Tracheal epithelial cell (primary cell): ENCODE data around the gene SMTNL1. TPM values are rescaled to one million over a fixed set of nuclear protein-coding genes. Genes with fewer than 3 reads are reported as not detected.

ENCODE experiments used
- total RNA-seq: library from RNA; depleted of rRNA; stranded (reverse); fragments of >200 nt; gene quantifications from 2 replicates; pipeline ENCODE4 v1.2.1, GENCODE V29; 2014

The SMTNL1 gene, protein sequence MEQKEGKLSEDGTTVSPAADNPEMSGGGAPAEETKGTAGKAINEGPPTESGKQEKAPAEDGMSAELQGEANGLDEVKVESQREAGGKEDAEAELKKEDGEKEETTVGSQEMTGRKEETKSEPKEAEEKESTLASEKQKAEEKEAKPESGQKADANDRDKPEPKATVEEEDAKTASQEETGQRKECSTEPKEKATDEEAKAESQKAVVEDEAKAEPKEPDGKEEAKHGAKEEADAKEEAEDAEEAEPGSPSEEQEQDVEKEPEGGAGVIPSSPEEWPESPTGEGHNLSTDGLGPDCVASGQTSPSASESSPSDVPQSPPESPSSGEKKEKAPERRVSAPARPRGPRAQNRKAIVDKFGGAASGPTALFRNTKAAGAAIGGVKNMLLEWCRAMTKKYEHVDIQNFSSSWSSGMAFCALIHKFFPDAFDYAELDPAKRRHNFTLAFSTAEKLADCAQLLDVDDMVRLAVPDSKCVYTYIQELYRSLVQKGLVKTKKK
- total RNA-seq = not detected in 2 replicates

DNA sequence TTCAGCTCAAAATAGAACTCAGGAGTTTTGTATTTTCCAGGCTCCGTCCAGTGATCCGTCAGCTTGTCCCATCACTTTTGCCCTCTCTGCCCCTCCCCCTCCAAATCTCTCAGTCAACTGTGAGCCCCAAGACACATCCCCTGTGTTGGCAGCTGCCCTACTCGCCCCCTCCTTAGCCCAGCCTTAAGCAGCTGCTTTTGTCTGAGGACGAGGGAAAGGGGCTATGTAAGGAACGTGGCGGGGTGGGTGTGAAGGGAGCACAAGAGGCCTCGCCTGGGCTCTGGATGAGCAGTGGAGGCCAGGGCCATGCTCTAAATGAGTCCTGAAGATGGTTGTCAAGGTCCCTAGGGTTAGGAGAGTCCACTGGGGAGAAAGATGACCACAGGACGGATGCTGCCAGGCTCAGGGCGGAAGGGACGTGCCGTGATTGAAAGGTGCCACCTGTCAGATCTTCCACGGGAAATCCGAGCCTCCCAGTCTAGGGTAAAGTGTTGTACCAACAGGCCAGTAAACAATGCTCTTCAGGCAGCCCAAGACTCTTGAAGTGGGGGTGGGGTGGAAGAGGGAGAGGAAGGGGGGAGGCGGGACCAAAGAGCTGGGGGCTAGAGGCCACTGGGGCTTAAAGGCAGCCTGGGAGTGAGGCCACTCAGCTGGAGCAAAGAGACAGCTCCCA, at the start of gene SMTNL1:
Gene SMTNL1 (plus strand): TSS at position 649 of the 673 bp plus-strand sequence. CDS start 5,048 bp downstream, outside the sequence.

GRCh38 chr11:57515332-57516060, 21.9 kb upstream of the SMTNL1 start, which contains the start of gene SLC43A1:
Gene SLC43A1, minus strand, starts transcription at chr11:57515702. Its CDS starts 1,591 bp downstream, at chr11:57514111.

DNA sequence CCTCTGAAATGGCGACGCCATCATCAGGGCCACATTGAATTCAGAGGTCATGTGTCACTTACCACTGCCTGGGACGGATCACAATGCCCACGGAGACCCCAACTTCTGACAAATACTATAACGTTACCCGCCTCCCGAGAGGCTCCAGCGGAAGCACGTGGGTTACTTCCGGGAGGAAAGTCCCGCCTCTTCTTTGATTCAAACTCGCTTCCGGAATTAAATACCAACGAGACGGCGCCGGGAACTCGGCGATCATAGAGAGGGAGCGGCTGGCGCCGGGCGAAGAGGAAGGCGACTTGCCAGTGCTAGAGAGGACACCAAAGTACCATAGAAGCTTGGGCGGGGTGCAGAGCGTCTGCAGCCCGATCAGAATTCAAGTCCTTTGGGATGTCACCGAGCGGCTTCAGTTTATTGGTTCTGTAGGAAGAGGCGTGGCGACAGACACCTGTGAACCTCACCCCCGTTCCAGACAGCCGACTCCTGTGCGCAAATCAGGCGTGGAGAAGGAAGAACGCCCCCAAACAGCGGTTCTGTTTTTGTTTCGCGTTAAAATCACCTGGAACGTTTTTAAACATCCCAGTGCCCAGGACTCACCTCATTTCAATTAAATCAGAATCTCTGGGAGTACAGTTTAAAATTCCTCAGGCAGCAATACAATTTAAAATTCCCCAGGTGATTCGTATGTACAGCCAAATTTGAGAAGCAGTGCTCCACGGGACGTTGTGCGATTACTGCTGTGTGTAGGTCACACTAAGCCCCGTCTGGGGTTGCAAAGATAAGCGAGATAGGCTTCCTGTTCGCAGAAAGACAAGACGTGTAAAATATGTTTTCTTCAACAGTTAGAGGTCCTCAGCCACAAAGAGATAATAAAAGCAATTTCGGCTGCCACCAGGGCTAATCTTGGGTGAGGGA, 6.5 kb upstream of the SMTNL1 start, which contains the start of gene TIMM10:
Gene TIMM10 (minus strand): TSS at position 159 of the 912 bp plus-strand sequence. CDS start 565 bp downstream, outside the sequence.

GRCh38 chr11:57567515-57568329, 30.3 kb downstream of the SMTNL1 start, which contains the start of gene UBE2L6:
Gene UBE2L6, minus strand, starts transcription at chr11:57567672. Its CDS starts 61 bp downstream, at chr11:57567611.

GRCh38 chr11:57597461-57597915, 60.1 kb downstream of the SMTNL1 start, which contains the start of gene SERPING1:
Gene SERPING1, plus strand, starts transcription at chr11:57597685. Its CDS starts 586 bp downstream, at chr11:57598271.

Other genes starting within 250 kb of the SMTNL1 start
- 96.8 and 147 TPM in 2 replicates for gene TNKS1BP1, start 212.6 kb upstream of the SMTNL1 start, total RNA-seq
- 78.6 and 82.5 TPM in 2 replicates for gene SSRP1, start 201.7 kb upstream of the SMTNL1 start, total RNA-seq
- not detected in 2 replicates for gene P2RX3, start 199.2 kb upstream of the SMTNL1 start, total RNA-seq
- not detected in 2 replicates for gene PRG3, start 156.4 kb upstream of the SMTNL1 start, total RNA-seq
- gene PRG2, start 146.9 kb upstream of the SMTNL1 start, total RNA-seq = not detected in 2 replicates
- 3.8 and 23.4 TPM in 2 replicates for gene SLC43A3, start 110.5 kb upstream of the SMTNL1 start, total RNA-seq
- not detected in 2 replicates for gene RTN4RL2, start 77.1 kb upstream of the SMTNL1 start, total RNA-seq
- gene SLC43A1, start 21.9 kb upstream of the SMTNL1 start, total RNA-seq = 1.2 and 5.5 TPM in 2 replicates
- 45.2 and 50.1 TPM in 2 replicates for gene TIMM10, start 6.8 kb upstream of the SMTNL1 start, total RNA-seq
- gene UBE2L6, start 30.1 kb downstream of the SMTNL1 start, total RNA-seq = 12.1 and 38.8 TPM in 2 replicates
- gene SERPING1, start 60.1 kb downstream of the SMTNL1 start, total RNA-seq = 0.43 and 2.9 TPM in 2 replicates
- gene YPEL4, start 112.3 kb downstream of the SMTNL1 start, total RNA-seq = not detected in 2 replicates
- gene CLP1, start 120.2 kb downstream of the SMTNL1 start, total RNA-seq = 19.0 and 23.4 TPM in 2 replicates
- 31.8 and 42.9 TPM in 2 replicates for gene ZDHHC5, start 130.5 kb downstream of the SMTNL1 start, total RNA-seq
- gene MED19, start 174.6 kb downstream of the SMTNL1 start, total RNA-seq = 14.0 and 18.8 TPM in 2 replicates
- gene TMX2, start 175.0 kb downstream of the SMTNL1 start, total RNA-seq = 61.2 and 68.2 TPM in 2 replicates
- 153 and 187 TPM in 2 replicates for gene SELENOH, start 203.9 kb downstream of the SMTNL1 start, total RNA-seq
- under 0.01 TPM in 1 of 2 replicates, not detected in the other for gene BTBD18, start 214.2 kb downstream of the SMTNL1 start, total RNA-seq
- 174 and 178 TPM in 2 replicates for gene CTNND1, start 224.2 kb downstream of the SMTNL1 start, total RNA-seq